Vagina (tissue), 2 donors: ENCODE results near the gene SPDYC. TPM values are rescaled to one million over a fixed set of nuclear protein-coding genes. Genes with fewer than 3 reads are reported as not detected.

ENCODE experiments used
- DNase-seq, 2 donors: peaks; one replicate each; pipeline ENCODE4 v3.0.0-alpha.2; 2017; ENCODE audit errors: extremely low spot score in 2 of 2
- H3K27ac ChIP-seq: fragments of 200-600 bp; sonication (generic); one replicate; pipeline ENCODE4 v1.5.1; 2019
- H3K27me3 ChIP-seq: fragments of 200-600 bp; sonication (generic); one replicate; pipeline ENCODE4 v1.5.1; 2019
- H3K36me3 ChIP-seq, 2 donors: fragments of 200-600 bp; sonication (generic); one replicate each; pipeline ENCODE4 v1.5.1; 2017 to 2019
- H3K4me1 ChIP-seq: fragments of 200-600 bp; sonication (generic); one replicate; pipeline ENCODE4 v1.5.1; 2019
- H3K4me3 ChIP-seq, 2 donors: fragments of 200-600 bp; sonication (generic); 1 replicate in 1 of 2; 2 replicates in 1 of 2; pipeline ENCODE4 v1.5.1; 2016 to 2019
- H3K9me3 ChIP-seq: fragments of 200-600 bp; sonication (generic); one replicate; pipeline ENCODE4 v1.5.1; 2019
- CTCF ChIP-seq, 3 experiments: fragments of 450-650 bp in 2 of 3; fragments of 200-600 bp in 1 of 3; sonication (generic) in 1 of 3; IDR thresholded peaks; one replicate each; pipeline ENCODE4 v1.5.1; 2017 to 2019; ENCODE audit warnings: antibody characterized with exemption in 3 of 3, mild to moderate bottlenecking in 2 of 3, moderate library complexity in 2 of 3
- POLR2A ChIP-seq, 2 donors: fragments of 450-650 bp; IDR thresholded peaks; one replicate each; pipeline ENCODE4 v1.6.1; 2017; ENCODE audit warnings: antibody characterized with exemption in 2 of 2, mild to moderate bottlenecking in 2 of 2, moderate library complexity in 2 of 2
- POLR2AphosphoS5 ChIP-seq, 2 donors: sonication (generic); formaldehyde crosslinking; IDR thresholded peaks; one replicate each; pipeline ENCODE4 v1.9.0; 2017; ENCODE audit warnings: antibody characterized with exemption in 2 of 2, mild to moderate bottlenecking in 2 of 2, low read depth in 1 of 2; ENCODE audit not compliant: insufficient read depth in 1 of 2
- intact Hi-C: fragments of 100-400 bp; cut with DNase I; formaldehyde crosslinking; loops from one replicate; pipeline ENCODE4 v1.15.1; 2023
- total RNA-seq: library from RNA; depleted of rRNA; stranded (reverse); fragments of >200 nt; gene quantifications from one replicate; pipeline ENCODE4 v1.2.3, GENCODE V29; 2016

Gene SPDYC
- total RNA-seq, 1 donor from 2014 or later = not detected

GRCh38 chr11:65134952-65135632 lies 34.9 kb upstream of the SPDYC start:
- DNase-seq = peak in 1 of 2 donors; percentile 98
- no peaks in the 10 kb centered on the region for H3K27me3 ChIP-seq
- peak overlapping the region; percentile 94 for H3K27ac ChIP-seq
- H3K36me3 ChIP-seq = peaks cover 0 to 24% of the 10 kb centered on the region in 2 donors
- intact Hi-C loops = loop anchor here (2.0 kb wide), 1 partner anchor 46 kb away; the partner anchor contains the start of gene CAPN1
- peaks cover 30% of the 10 kb centered on the region for H3K4me1 ChIP-seq
- no peaks in the 10 kb centered on the region for H3K9me3 ChIP-seq
- TF ChIP-seq POLR2A (IDR thresholded peaks at IDR 0.05) (peak in 1 of 2 donors; percentile 21), CTCF (IDR thresholded peaks at IDR 0.05) (peak in 1 of 3 experiments; percentile 9), POLR2AphosphoS5 (IDR thresholded peaks at IDR 0.05; ENCODE audit: insufficient read depth in 1 of 2, low read depth in 1 of 2) (peak in 1 of 2 donors; percentile 79)
- peak overlapping the region; percentile 87 to 89 for H3K4me3 ChIP-seq

- no peaks in the 10 kb centered on the region for H3K27me3 ChIP-seq
- no peak for TF ChIP-seq CTCF (IDR thresholded peaks at IDR 0.05)
- TF ChIP-seq POLR2AphosphoS5 (IDR thresholded peaks at IDR 0.05; ENCODE audit: insufficient read depth in 1 of 2, low read depth in 1 of 2) = no peak
- no peak for TF ChIP-seq POLR2A (IDR thresholded peaks at IDR 0.05)
- H3K9me3 ChIP-seq = no peaks in the 10 kb centered on the region
- peak overlapping the region; percentile 94 for H3K27ac ChIP-seq
- peak overlapping the region; percentile 87 to 89 for H3K4me3 ChIP-seq
- no peak for DNase-seq
- H3K4me1 ChIP-seq = peaks cover 30% of the 10 kb centered on the region
- peaks cover 0 to 18% of the 10 kb centered on the region in 2 donors for H3K36me3 ChIP-seq
- intact Hi-C loops = loop anchor here (2.0 kb wide), 1 partner anchor 45 kb away; the partner anchor contains the start of gene CAPN1
These were observed 34.3 kb upstream of the SPDYC start for GRCh38 chr11:65135633-65136145.

GRCh38 chr11:65136515-65137096 lies 33.4 kb upstream of the SPDYC start:
- intact Hi-C loops = no loop called here
- Histone ChIP-seq H3K36me3 (peaks cover 0 to 9% of the 10 kb centered on the region in 2 donors), H3K9me3 (no peaks in the 10 kb centered on the region), H3K4me1 (peaks cover 30% of the 10 kb centered on the region), H3K4me3 (no peak overlapping the region), H3K27ac (no peak overlapping the region), H3K27me3 (no peaks in the 10 kb centered on the region)
- TF ChIP-seq POLR2AphosphoS5 (IDR thresholded peaks at IDR 0.05; ENCODE audit: insufficient read depth in 1 of 2, low read depth in 1 of 2) (no peak), CTCF (IDR thresholded peaks at IDR 0.05) (no peak), POLR2A (IDR thresholded peaks at IDR 0.05) (no peak)
- DNase-seq = no peak

- no peak for DNase-seq
- Histone ChIP-seq H3K4me1 (no peaks in the 10 kb centered on the region), H3K27me3 (no peaks in the 10 kb centered on the region), H3K9me3 (no peaks in the 10 kb centered on the region), H3K4me3 (no peak overlapping the region), H3K27ac (no peak overlapping the region), H3K36me3 (no peaks in the 10 kb centered on the region)
- TF ChIP-seq CTCF (IDR thresholded peaks at IDR 0.05) (no peak), POLR2A (IDR thresholded peaks at IDR 0.05) (no peak), POLR2AphosphoS5 (IDR thresholded peaks at IDR 0.05; ENCODE audit: insufficient read depth in 1 of 2, low read depth in 1 of 2) (no peak)
- intact Hi-C loops = no loop called here
These were observed 28.0 kb upstream of the SPDYC start for GRCh38 chr11:65141896-65142494.
